Hematopoietic multipotent progenitor cell treated with erythropoietin and hydrocortisone succinate and interleukin-3 and kit ligand, for 17 days (in vitro differentiated cells): ENCODE measurements around the gene ETDC.
"Not testable (repeated sequence)": the region's sequence is repeated elsewhere in the genome, so short reads cannot be mapped to it uniquely, and the experiment has no call there.

Experiments
- DNase-seq: peaks from one replicate; pipeline ENCODE4 v3.0.0-alpha.2; 2015; ENCODE audit warnings: low spot score

The ETDC gene

DNA sequence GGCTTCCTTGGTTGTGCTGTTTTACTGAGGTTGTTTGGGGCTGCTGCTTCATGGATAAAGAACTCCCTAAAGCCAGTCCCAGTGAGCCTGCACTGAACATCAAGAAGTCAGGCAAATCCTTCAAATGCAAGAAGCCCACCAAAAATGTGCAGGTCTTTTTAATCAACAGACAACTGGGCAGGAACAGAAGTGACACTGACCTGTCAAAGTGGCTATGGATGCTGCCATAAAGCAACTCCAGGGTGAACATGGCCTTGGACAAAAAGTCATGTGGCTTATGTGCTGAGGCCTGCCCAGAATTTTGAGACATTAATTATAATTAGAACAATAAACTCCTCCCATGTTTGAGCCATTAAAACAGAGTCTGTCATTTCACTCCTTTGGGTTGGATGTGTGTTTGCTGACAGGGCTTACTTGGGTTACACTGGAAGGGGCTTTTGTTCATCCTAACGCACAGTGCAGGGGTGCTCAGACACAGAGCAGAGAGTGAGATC lies at the start of gene ETDC:
Gene ETDC (plus strand): TSS at position 51 of the 494 bp plus-strand sequence. CDS start 0 bp downstream, at position 51.
- DNase-seq: no peak

GRCh38 chrX:135260976-135261375 lies 48.3 kb upstream of the ETDC start:
- DNase-seq: not testable (repeated sequence)

DNA sequence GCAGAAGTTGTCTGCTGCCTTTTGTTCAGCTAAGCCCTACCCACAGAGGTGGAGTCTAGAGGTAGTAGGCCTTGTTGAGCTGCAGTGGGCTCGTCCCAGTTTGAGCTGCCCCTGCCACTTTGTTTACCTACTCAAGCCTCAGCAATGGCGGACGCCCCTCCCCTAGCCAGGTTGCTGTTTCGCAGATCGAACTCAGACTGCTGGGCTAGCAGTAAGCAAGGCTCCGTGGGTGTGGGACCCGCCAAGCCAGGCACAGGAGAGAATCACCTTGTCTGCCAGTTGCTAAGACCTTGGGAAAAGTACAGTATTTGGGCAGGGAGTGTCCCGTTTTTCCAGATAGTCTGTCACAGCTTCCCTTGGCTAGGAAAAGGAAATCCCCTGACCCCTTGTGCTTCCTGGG lies 45.9 kb upstream of the ETDC start:
- not testable (repeated sequence) for DNase-seq

DNA sequence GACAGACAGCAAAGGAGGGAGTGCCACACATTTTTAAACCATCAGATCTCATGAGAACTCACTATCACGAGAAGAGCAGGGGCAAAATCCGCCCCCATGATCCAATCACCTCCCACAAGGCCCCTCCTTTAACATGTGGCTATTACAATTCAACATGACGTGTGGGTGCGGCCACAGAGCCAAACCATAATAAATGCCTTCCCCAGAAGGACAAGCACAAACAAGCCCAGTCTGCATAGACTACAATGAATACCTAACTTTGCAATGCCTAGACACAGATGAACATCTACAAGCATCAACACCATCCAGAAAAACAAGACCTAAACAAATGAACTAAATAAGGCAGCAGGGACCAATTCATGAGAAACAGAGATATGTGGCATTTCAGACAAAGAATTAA lies 45.1 kb upstream of the ETDC start:
- DNase-seq: no peak

GRCh38 chrX:135273162-135273561 lies 36.1 kb upstream of the ETDC start:
- no peak for DNase-seq

DNA sequence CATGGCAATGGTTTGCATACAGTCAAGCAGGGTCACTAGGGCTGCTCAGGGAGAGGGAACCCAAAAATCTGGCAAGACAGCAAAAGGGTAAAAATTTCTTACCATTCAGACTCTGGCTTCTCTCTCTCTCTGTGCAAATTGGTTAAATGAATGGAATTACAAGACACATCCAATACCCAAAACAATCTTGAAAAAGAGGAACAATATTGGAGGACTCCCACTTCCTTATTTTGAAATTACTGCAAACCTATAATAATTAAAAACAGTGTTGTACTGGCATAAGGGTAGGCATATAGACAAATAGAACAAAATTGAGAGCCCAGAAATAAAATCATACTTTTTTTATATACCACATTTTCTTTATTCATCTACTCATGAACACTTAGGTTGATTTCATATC lies 33.3 kb upstream of the ETDC start:
- no peak for DNase-seq

- no peak for DNase-seq
Measured at GRCh38 chrX:135287266-135287823, 21.9 kb upstream of the ETDC start.

DNA sequence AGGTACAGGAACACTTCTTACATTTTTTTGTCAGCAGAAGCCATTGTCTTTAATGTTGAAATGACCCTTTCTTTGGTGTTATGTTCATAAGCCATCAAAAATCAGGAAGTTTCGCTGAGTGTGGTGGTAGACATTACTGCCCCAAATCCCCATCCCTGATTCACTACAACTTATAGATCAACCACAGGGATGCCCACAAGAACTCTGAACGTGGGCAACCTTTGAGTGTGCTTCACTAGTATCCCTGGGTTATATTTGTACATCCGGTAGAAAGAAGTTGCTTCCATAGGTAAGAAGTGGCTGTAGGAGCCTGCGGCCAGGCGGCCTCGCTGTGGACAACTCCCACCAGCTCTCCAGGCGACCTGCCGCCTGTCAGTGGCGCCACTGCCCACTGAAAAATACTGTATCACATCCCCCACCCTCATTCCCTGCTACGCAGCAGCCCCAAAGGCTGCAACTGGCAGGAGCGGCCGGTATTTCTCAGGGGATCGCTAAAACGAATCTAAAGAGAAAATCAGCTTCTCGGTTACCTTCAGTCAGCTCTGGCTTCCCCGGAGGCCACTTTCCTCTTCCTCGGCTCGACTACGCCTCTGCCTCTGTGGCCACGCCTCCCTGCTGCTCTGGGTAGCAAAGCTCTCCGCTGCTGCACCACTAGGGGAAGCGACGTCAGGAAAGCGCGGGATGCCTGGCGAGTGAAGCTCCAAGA lies 13.9 kb upstream of the ETDC start:
- DNase-seq: no peak

DNA sequence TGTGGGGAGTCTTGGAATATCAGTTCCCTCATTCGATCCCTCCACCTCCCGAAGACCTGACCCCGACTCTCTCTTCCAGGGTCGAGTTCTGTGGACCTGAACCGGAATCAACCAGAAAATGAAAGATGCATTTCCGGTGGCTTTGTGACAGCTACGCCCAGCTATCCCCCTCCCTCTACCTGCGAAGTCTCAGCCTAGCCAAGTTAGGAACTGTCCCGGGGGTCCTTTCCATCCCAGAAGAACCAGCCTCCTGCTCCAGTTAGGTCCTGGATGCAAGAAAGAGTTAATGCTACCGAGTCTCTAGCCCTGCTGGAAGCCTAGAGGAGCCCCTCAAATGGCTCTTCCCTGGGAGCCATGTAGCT lies 13.4 kb upstream of the ETDC start:
- no peak for DNase-seq

DNA sequence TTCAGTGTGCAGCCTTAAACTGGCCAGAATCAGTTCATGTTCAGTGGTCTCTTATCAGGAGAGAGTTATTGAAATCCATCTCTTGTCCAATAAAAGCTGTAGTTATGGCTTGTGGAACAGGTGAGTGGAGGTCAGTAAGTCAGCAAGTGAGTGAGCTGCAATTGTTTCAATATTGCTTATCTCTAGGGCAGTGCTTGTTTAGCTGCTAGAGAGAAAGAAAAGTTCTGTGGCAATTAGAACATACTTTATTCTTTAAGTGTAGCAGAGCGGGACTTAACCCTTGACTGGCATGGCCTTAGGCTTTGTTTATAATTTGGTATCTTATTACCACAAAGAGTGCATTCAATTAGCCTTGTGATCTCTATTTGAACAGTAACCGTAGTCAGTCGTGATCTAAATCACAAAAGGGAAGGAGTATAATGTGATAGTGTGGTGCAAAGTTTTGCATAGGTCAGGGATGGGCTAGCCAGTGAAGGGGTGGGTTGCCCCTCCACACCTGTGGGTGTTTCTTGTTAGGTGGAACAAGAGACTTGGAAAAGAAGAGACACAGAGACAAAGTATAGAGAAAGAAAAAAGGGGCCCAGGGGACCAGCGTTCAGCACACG lies 6.9 kb upstream of the ETDC start:
- DNase-seq: no peak

DNA sequence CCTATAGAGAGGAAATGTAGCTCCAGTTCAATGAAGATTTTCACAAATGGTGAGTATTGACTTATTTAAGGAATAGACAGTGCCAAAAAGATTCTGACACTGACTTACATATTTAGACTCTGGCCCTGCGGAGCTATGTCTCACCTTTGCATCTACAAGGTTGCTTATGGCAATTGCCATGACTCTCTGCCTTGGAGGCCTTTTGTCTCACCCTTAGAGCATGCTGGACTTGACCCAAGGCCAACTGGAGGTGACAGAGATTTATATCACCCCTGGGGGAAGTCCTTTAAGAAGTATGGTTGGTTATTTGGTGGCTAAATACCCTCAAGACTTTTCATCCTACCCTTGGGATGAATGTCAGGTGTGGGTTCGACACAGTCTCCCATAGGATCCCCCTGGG lies 4.5 kb upstream of the ETDC start:
- DNase-seq: no peak

GRCh38 chrX:135307171-135307570 lies 2.1 kb upstream of the ETDC start:
- DNase-seq: no peak

DNA sequence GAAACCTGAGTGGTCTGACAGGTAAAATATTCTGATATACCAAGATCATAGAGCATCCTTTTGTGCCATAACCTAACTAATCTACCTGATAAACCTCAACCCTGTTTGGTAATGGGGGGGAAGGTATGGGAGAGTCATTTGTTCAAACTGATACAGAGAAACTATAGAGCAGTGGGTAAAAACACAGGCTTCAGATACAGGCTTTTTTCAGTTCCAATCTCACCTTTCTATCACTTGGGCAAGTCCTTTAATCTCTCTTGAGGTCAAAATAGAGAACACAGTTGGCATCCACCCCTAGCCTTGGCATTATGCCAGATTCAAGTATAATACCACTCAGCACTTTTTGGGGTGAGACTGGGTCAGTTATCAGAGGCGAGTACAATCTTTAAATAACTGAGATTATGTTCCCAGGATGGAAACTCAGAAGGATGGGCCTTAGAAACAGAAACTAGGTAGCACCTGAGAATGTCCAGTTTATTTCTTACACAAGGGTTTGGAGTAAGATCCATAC lies 880 bp upstream of the ETDC start:
- peak; percentile 7 for DNase-seq

GRCh38 chrX:135315864-135316263 lies 6.6 kb downstream of the ETDC start:
- DNase-seq: no peak

DNA sequence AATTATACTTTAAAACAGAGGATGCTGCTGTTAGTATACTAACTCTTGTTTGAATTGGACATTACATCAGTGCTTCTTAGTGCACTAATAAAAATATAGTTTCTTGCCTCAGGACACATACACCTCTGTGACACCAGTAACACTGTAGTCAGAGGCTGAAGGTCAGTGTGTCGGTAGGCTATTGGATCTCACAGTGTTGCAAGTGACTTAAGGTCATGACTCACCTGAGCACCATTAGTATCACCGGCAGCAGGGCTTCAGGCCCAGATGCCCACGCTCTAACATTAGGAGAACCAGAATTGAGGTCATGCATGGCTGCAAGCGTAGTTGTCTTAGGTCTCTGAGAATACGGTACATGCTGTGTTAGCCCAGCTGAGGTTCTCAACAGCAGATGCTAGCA lies 15.2 kb downstream of the ETDC start:
- DNase-seq: no peak

DNA sequence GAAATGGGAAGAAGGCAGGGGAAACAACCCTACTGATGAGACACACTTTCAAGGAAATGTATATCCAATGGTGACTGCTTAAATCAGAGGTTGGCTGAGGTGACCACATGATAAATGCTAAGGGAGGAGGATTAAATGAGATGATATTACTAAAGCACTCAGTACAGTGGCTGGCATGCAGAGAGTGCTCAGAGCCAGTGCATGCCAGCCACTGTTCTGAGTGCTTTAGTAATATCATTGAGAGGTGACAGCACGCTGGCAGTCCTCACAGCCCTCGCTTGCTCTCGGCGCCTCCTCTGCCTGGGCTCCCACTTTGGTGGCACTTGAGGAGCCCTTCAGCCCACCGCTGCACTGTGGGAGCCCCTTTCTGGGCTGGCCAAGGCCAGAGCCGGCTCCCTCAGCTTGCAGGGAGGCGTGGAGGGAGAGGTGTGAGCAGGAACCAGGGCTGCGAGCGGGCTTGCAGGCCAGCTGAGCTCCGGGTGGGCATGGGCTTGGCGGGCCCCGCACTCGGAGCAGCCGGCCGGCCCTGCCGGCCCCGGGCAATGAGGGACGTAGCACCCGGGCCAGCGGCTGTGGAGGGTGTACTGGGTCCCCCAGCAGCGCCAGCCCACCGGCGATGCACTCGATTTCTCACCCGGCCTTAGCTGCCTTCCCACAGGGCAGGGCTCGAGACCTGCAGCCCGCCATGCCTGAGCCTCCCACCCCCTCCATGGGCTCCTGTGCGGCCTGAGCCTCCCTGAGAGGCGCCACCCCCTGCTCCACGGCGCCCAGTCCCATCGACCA lies 15.9 kb downstream of the ETDC start:
- not testable (repeated sequence) for DNase-seq

DNA sequence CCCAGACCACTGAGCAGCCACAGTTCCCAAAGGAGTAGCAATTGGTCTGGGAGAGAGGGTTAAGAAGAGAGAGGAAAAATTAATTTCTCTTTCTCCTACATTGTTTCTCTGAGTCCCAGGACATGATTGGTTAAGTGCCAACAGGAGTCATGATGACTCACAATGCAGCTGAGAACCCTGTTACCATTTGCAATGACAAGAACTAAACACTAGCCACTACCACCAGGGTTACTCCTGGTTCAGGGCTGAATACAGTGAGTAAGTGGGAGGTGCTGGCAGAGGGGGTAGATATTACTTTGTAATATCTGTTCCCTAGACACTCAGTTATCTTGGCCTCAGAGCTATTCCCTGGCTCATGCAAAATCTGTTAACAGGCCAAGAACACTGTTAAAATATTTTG lies 18.0 kb downstream of the ETDC start:
- DNase-seq: no peak

DNA sequence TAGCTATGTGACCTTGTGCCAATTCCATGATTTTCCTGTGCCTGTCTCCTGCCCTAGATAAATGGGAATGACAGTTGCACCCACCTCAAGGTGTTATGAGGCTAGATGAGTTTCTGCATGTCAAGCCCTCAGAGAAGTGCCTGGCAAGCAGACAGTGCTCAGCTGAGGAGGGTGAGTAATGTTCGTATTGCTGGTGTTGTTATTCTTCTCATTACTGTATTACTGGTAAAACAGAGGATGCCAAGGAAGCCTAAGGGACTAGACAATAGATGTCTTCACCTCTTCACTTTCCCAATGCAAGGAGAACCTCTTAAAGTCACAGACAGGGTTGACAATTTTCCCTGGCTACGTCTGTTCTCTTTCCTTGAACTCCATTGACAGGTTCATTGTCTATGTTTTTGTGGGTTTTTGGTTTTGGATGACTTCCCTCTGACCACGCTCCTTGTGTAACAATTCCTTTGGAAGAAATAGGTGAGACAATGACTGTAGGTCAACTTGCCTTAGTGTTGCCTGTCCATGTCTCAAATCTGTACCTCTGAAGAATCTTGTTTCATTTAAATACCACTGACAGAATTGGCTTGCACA lies 19.2 kb downstream of the ETDC start:
- DNase-seq: no peak

DNA sequence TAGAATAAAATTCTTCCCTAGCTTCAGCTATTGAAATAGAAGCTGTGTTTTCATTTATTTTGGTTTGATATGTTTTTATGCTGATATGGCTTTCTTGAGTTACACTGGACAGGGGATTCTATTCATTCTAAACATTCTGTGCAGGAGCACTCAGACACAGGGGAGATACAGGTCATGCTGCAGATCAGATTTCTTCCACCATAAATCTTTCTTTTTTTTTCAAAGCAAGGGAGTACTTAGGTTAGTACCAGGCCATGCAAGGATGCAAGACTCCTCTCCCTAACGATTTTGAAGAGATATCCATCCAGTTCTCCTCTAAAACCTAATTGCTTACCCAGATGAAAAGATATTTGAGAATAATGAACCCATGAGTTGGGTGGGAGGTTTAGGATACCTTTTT lies 21.4 kb downstream of the ETDC start:
- DNase-seq: no peak

GRCh38 chrX:135331525-135331924 lies 22.2 kb downstream of the ETDC start:
- DNase-seq: no peak

- no peak for DNase-seq
Measured at GRCh38 chrX:135340831-135341230, 31.6 kb downstream of the ETDC start.

DNA sequence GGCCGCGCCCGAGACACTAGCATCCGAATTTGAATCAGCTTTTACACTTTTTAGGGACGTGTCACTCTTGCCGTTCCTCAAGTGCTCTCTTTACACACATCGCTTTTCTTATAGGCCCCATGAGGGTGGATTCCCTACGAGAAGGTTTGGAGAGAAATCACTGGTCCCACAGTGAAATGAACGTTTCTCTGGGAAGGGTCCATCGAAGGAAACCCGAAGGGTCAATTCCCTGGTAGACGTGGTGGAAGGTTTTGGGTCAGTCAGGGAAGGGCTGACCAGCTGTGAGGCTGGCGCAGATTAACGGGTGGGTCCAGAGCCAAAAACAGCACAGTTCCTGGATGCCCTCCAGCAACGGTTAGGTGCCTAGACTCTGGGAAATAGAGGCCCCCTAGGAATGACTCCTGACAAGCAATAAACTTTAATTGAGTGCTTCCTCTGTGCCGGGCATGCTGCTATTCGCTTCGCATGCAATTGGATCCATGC lies 35.9 kb downstream of the ETDC start:
- peak; percentile 10 for DNase-seq
